ENCODE measurements around the gene DCC.

The DCC gene

DNA sequence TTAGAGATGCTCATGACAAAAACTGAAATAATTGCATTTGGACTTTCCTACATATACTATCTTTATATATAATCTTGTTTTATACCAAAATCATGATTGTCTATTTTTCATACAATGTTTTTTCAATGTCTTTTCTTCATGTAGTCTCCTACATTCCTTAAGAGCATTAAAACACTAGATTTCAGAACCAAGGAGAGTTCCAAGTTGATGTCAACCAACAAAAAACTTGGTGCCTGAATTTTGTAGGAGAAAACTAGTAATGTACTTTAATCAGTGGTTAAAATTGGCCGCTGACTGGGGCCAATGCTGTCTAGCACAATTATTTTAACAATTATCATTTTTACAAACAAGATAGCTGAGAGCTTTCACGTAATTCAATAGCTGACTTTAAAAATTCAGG lies 678.8 kb downstream of the DCC start:
- Histone ChIP-seq H3K36me3 (ENCODE audit: control insufficient read depth, insufficient read depth, low read length) (no peaks in the 10 kb centered on the region), H3K4me1 (no peaks in the 10 kb centered on the region), H3K27me3 (ENCODE audit: control insufficient read depth, insufficient read depth, low read length) (no peaks in the 10 kb centered on the region), H3K9me3 (ENCODE audit: control insufficient read depth, low read length) (no peaks in the 10 kb centered on the region), H2AFZ (no peak overlapping the region), H3K4me2 (ENCODE audit: low read length) (no peak overlapping the region), H3K79me2 (no peaks in the 10 kb centered on the region), H3K4me3 (ENCODE audit: low read depth, low read length) (no peak overlapping the region), H3K27ac (no peak overlapping the region), H3K9ac (no peak overlapping the region)
- TF ChIP-seq, protein P1, sequence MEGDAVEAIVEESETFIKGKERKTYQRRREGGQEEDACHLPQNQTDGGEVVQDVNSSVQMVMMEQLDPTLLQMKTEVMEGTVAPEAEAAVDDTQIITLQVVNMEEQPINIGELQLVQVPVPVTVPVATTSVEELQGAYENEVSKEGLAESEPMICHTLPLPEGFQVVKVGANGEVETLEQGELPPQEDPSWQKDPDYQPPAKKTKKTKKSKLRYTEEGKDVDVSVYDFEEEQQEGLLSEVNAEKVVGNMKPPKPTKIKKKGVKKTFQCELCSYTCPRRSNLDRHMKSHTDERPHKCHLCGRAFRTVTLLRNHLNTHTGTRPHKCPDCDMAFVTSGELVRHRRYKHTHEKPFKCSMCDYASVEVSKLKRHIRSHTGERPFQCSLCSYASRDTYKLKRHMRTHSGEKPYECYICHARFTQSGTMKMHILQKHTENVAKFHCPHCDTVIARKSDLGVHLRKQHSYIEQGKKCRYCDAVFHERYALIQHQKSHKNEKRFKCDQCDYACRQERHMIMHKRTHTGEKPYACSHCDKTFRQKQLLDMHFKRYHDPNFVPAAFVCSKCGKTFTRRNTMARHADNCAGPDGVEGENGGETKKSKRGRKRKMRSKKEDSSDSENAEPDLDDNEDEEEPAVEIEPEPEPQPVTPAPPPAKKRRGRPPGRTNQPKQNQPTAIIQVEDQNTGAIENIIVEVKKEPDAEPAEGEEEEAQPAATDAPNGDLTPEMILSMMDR (IDR thresholded peaks at IDR 0.05) = no peak

DNA sequence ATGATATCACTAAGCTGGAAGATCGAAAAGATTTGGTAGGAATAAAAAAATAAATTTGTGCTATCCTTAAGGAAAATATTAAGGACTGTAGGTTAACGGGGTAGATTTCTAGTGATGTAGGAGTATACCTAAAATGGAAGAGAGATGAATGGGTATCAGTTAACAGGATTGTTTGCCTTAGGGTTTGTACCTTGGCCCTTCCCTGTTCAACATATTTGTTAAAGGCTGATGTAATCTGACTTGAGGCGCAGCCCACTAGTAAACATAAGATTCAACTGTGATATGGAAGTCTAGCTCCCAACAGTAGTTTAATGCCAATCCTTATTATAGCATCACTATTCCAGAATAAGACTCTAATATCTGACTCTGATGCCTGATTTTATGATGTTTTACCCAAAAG lies 685.2 kb downstream of the DCC start:
- H3K9ac ChIP-seq = no peak overlapping the region
- no peak overlapping the region for H3K4me3 ChIP-seq (ENCODE audit: low read depth, low read length)
- TF ChIP-seq, protein P1 (IDR thresholded peaks at IDR 0.05) = no peak
- no peaks in the 10 kb centered on the region for H3K4me1 ChIP-seq
- H3K4me2 ChIP-seq (ENCODE audit: low read length) = no peak overlapping the region
- no peak overlapping the region for H3K27ac ChIP-seq
- no peaks in the 10 kb centered on the region for H3K79me2 ChIP-seq
- no peaks in the 10 kb centered on the region for H3K36me3 ChIP-seq (ENCODE audit: control insufficient read depth, insufficient read depth, low read length)
- H2AFZ ChIP-seq = no peak overlapping the region
- no peaks in the 10 kb centered on the region for H3K27me3 ChIP-seq (ENCODE audit: control insufficient read depth, insufficient read depth, low read length)
- no peaks in the 10 kb centered on the region for H3K9me3 ChIP-seq (ENCODE audit: control insufficient read depth, low read length)

DNA sequence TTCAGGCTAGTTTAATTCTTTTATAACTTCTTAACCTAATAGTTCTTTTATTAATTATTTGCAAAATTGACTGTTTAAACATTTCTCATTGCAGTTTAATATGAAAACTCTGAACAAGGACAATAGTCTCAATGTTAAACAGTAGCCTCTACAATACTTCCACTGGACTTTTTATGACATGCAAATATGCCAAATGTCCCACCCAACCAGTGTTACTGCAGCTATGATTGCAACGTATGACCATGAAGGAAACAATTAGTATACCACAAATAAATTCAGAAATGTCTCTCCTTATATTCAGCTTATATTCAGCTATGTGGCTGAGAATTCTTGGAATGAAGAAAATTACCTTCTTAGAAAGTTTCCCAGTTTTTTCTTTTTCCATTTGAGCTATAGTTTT lies 688.6 kb downstream of the DCC start:
- H3K4me1 ChIP-seq = no peaks in the 10 kb centered on the region
- H3K4me2 ChIP-seq (ENCODE audit: low read length) = no peak overlapping the region
- no peak overlapping the region for H2AFZ ChIP-seq
- no peaks in the 10 kb centered on the region for H3K36me3 ChIP-seq (ENCODE audit: control insufficient read depth, insufficient read depth, low read length)
- H3K9me3 ChIP-seq (ENCODE audit: control insufficient read depth, low read length) = no peaks in the 10 kb centered on the region
- H3K9ac ChIP-seq = no peak overlapping the region
- H3K27ac ChIP-seq = no peak overlapping the region
- H3K27me3 ChIP-seq (ENCODE audit: control insufficient read depth, insufficient read depth, low read length) = no peaks in the 10 kb centered on the region
- no peaks in the 10 kb centered on the region for H3K79me2 ChIP-seq
- no peak overlapping the region for H3K4me3 ChIP-seq (ENCODE audit: low read depth, low read length)
- TF ChIP-seq, protein P1 (IDR thresholded peaks at IDR 0.05) = no peak

DNA sequence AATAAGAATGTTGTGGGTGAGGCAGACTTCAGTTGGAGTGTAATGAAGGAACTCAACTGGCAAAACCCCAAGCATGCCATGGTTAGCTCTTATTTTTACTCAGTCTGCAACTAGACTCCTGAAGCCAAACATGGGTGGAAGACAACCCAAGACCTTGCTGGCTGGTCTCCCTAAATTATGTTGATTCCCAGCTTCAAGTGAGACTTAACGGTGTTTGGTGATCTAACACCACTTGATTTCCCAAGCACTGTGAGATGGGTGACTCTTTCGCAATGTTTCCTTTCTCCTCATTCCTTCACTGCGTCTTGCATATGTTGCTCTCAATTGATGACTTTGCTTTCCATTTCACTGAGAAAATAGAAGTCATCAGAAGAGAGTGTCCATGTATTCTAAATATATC lies 693.1 kb downstream of the DCC start:
- Histone ChIP-seq H3K79me2 (no peaks in the 10 kb centered on the region), H3K9ac (no peak overlapping the region), H3K36me3 (ENCODE audit: control insufficient read depth, insufficient read depth, low read length) (no peaks in the 10 kb centered on the region), H3K27ac (no peak overlapping the region), H3K4me2 (ENCODE audit: low read length) (no peak overlapping the region), H3K4me1 (no peaks in the 10 kb centered on the region), H3K27me3 (ENCODE audit: control insufficient read depth, insufficient read depth, low read length) (no peaks in the 10 kb centered on the region), H3K4me3 (ENCODE audit: low read depth, low read length) (no peak overlapping the region), H2AFZ (no peak overlapping the region), H3K9me3 (ENCODE audit: control insufficient read depth, low read length) (no peaks in the 10 kb centered on the region)
- TF ChIP-seq, protein P1 (IDR thresholded peaks at IDR 0.05) = no peak

DNA sequence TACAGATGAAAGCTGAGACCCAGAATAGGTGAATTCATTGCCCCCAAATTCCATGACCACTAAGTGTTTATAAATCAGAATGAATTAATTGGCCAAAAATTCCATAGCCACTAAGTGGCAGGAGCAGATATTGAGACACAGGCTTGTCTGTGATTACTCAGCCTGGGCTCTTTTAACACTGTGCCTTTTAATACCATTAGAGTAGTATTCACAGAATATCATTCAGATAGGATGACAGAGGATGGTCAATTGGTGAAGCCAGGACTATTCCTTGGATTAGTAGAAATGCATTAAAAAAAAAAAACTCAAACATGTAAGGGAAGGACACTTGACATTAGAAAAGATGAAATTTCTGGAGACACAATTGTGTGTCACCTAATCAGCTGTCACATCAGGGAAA lies 698.6 kb downstream of the DCC start:
- H3K4me3 ChIP-seq (ENCODE audit: low read depth, low read length) = no peak overlapping the region
- TF ChIP-seq, protein P1 (IDR thresholded peaks at IDR 0.05) = no peak
- H3K9ac ChIP-seq = no peak overlapping the region
- no peak overlapping the region for H2AFZ ChIP-seq
- H3K79me2 ChIP-seq = no peaks in the 10 kb centered on the region
- H3K4me2 ChIP-seq (ENCODE audit: low read length) = no peak overlapping the region
- no peaks in the 10 kb centered on the region for H3K36me3 ChIP-seq (ENCODE audit: control insufficient read depth, insufficient read depth, low read length)
- H3K27me3 ChIP-seq (ENCODE audit: control insufficient read depth, insufficient read depth, low read length) = no peaks in the 10 kb centered on the region
- H3K4me1 ChIP-seq = no peaks in the 10 kb centered on the region
- H3K9me3 ChIP-seq (ENCODE audit: control insufficient read depth, low read length) = no peaks in the 10 kb centered on the region
- H3K27ac ChIP-seq = no peak overlapping the region
